ENCODE results near the gene MYO1H.

MYO1H gene

GRCh38 chr12:109302770-109303169, 44.9 kb upstream of the MYO1H start:
- H4K8ac ChIP-seq (ENCODE audit: low read depth, low read length), result no peak overlapping the region
- H4K91ac ChIP-seq (ENCODE audit: low read depth, low read length), result no peak overlapping the region
- no peak for DNase-seq
- H3K4me2 ChIP-seq (ENCODE audit: low read length), result no peak overlapping the region
- H2BK120ac ChIP-seq (ENCODE audit: insufficient read depth, low read length, poor library complexity), result no peak overlapping the region
- no peak overlapping the region for H2AK5ac ChIP-seq (ENCODE audit: low read length)
- H3K4ac ChIP-seq (ENCODE audit: low read depth, low read length), result no peak overlapping the region
- no peaks in the 10 kb centered on the region for H3K9me3 ChIP-seq (ENCODE audit: insufficient read depth, low read depth, low read length)
- no peaks in the 10 kb centered on the region for H3K4me1 ChIP-seq (ENCODE audit: control insufficient read depth in 1 of 2, insufficient read depth in 2 of 2, low read length in 2 of 2)
- no peak overlapping the region for H4K12ac ChIP-seq (ENCODE audit: low read depth, low read length)
- no peak overlapping the region for H3K23ac ChIP-seq (ENCODE audit: low read length)
- H3K9ac ChIP-seq (ENCODE audit: low read length), result no peak overlapping the region
- no peak overlapping the region for H3K14ac ChIP-seq (ENCODE audit: low read length)
- H3K27me3 ChIP-seq (ENCODE audit: insufficient read depth, low read length), result peaks cover 4% of the 10 kb centered on the region
- H3K36me3 ChIP-seq (ENCODE audit: control insufficient read depth in 1 of 2, insufficient read depth in 2 of 2, low read length in 2 of 2), result no peaks in the 10 kb centered on the region
- no CpG with 5 or more reads among the region's 5 CpGs for WGBS (ENCODE audit: extremely low coverage, insufficient coverage, insufficient read length)
- H3K27ac ChIP-seq (ENCODE audit: low read depth, low read length), result no peak overlapping the region
- no peak overlapping the region for H3K4me3 ChIP-seq (ENCODE audit: low read depth, low read length)
- no peak overlapping the region for H2BK5ac ChIP-seq (ENCODE audit: low read depth, low read length, poor library complexity)
- no peaks in the 10 kb centered on the region for H3K79me1 ChIP-seq (ENCODE audit: low read length)
- H2AFZ ChIP-seq (ENCODE audit: insufficient read depth, low read length, poor library complexity), result no peak overlapping the region
- no peak overlapping the region for H2BK12ac ChIP-seq (ENCODE audit: low read length)
- H3K79me2 ChIP-seq (ENCODE audit: control insufficient read depth, insufficient read depth, low read length, poor library complexity), result no peaks in the 10 kb centered on the region
- no peak overlapping the region for H3K18ac ChIP-seq (ENCODE audit: low read length)

DNA sequence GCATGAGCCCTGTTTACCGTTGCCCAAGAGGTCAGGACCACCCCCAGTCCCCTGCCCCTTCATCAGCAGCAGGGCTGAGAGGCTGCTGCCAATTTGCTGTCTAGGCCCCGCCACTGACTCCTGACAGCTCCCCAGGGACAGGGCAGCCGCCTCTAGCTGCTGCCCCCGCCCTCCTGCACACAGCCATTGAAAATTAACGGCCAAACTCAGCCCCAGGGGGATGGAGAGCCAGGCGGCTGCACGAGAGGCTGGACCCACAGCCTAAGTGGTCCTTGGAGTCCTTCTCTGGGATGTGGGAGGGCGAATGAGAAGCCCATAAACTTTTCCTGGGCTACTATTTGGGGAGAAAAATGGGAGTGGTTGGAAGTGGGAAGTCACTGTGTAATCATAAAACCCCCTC, 43.2 kb upstream of the MYO1H start:
- Histone ChIP-seq H3K4me2 (ENCODE audit: low read length) (no peak overlapping the region), H3K27me3 (ENCODE audit: insufficient read depth, low read length) (peaks cover 16% of the 10 kb centered on the region), H3K36me3 (ENCODE audit: control insufficient read depth in 1 of 2, insufficient read depth in 2 of 2, low read length in 2 of 2) (no peaks in the 10 kb centered on the region), H3K4me3 (ENCODE audit: low read depth, low read length) (no peak overlapping the region), H2AFZ (ENCODE audit: insufficient read depth, low read length, poor library complexity) (no peak overlapping the region), H4K8ac (ENCODE audit: low read depth, low read length) (no peak overlapping the region), H3K4me1 (ENCODE audit: control insufficient read depth in 1 of 2, insufficient read depth in 2 of 2, low read length in 2 of 2) (peaks cover under 1 to 2% of the 10 kb centered on the region in 2 experiments), H3K27ac (ENCODE audit: low read depth, low read length) (no peak overlapping the region), H2BK5ac (ENCODE audit: low read depth, low read length, poor library complexity) (no peak overlapping the region), H3K14ac (ENCODE audit: low read length) (no peak overlapping the region), H3K79me2 (ENCODE audit: control insufficient read depth, insufficient read depth, low read length, poor library complexity) (no peaks in the 10 kb centered on the region), H2BK12ac (ENCODE audit: low read length) (no peak overlapping the region), H3K79me1 (ENCODE audit: low read length) (no peaks in the 10 kb centered on the region), H2BK120ac (ENCODE audit: insufficient read depth, low read length, poor library complexity) (no peak overlapping the region), H3K9ac (ENCODE audit: low read length) (no peak overlapping the region), H4K91ac (ENCODE audit: low read depth, low read length) (no peak overlapping the region), H2AK5ac (ENCODE audit: low read length) (no peak overlapping the region), H3K4ac (ENCODE audit: low read depth, low read length) (no peak overlapping the region), H3K9me3 (ENCODE audit: insufficient read depth, low read depth, low read length) (no peaks in the 10 kb centered on the region), H3K18ac (ENCODE audit: low read length) (no peak overlapping the region), H4K12ac (ENCODE audit: low read depth, low read length) (no peak overlapping the region), H3K23ac (ENCODE audit: low read length) (no peak overlapping the region)
- no peak for DNase-seq
- no CpG with 5 or more reads among the region's 8 CpGs for WGBS (ENCODE audit: extremely low coverage, insufficient coverage, insufficient read length)

DNA sequence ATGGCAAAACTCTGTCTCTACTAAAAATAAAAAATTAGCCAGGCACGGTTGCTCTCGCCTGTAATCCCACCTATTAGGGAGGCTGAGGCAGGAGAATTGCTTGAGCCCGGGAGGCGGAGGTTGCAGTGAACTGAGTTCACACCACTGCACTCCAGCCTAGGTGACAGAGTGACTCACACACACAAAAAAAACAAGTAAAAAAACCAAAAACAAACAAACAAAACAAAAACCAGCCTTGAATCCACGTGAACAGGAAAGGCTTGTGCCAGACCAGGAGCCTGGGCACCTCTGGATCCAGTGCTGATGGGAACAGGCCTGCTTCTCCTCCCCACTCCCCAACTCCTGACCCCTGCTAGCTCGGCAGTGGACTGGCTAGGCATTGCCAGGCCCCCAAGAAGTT, 42.2 kb upstream of the MYO1H start:
- Histone ChIP-seq H3K36me3 (ENCODE audit: control insufficient read depth in 1 of 2, insufficient read depth in 2 of 2, low read length in 2 of 2) (no peaks in the 10 kb centered on the region), H3K9ac (ENCODE audit: low read length) (no peak overlapping the region), H3K18ac (ENCODE audit: low read length) (no peak overlapping the region), H3K4ac (ENCODE audit: low read depth, low read length) (no peak overlapping the region), H4K91ac (ENCODE audit: low read depth, low read length) (no peak overlapping the region), H3K14ac (ENCODE audit: low read length) (no peak overlapping the region), H4K8ac (ENCODE audit: low read depth, low read length) (no peak overlapping the region), H3K27ac (ENCODE audit: low read depth, low read length) (no peak overlapping the region), H3K4me2 (ENCODE audit: low read length) (no peak overlapping the region), H2AK5ac (ENCODE audit: low read length) (no peak overlapping the region), H3K79me1 (ENCODE audit: low read length) (no peaks in the 10 kb centered on the region), H3K79me2 (ENCODE audit: control insufficient read depth, insufficient read depth, low read length, poor library complexity) (no peaks in the 10 kb centered on the region), H3K27me3 (ENCODE audit: insufficient read depth, low read length) (peaks cover 27% of the 10 kb centered on the region), H3K23ac (ENCODE audit: low read length) (no peak overlapping the region), H2AFZ (ENCODE audit: insufficient read depth, low read length, poor library complexity) (no peak overlapping the region), H2BK12ac (ENCODE audit: low read length) (no peak overlapping the region), H2BK5ac (ENCODE audit: low read depth, low read length, poor library complexity) (no peak overlapping the region), H3K9me3 (ENCODE audit: insufficient read depth, low read depth, low read length) (no peaks in the 10 kb centered on the region), H3K4me3 (ENCODE audit: low read depth, low read length) (no peak overlapping the region), H2BK120ac (ENCODE audit: insufficient read depth, low read length, poor library complexity) (no peak overlapping the region), H4K12ac (ENCODE audit: low read depth, low read length) (no peak overlapping the region), H3K4me1 (ENCODE audit: control insufficient read depth in 1 of 2, insufficient read depth in 2 of 2, low read length in 2 of 2) (peaks cover 3 to 10% of the 10 kb centered on the region in 2 experiments)
- WGBS (ENCODE audit: extremely low coverage, insufficient coverage, insufficient read length), result no CpG with 5 or more reads among the region's 6 CpGs
- no peak for DNase-seq

DNA sequence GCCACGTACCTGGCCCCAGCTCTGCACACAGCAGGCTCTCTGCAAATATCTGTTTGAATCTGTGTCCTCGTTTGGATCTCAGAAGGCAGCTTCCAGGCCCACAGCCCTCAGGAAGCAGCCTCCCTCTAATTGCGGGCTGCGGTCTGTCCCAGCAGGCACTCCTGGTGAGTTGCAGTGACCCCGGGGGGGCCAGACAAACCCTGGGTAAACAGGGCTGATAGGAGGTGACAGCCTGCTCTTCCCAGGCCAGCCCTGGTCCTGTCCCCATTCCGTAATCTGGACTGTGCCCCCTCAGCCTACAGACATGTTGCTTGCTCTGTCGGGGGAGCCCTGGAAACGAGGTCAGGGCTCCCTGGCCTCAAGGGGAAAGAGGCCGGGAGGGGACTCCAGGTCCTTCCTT, 40.6 kb upstream of the MYO1H start:
- Histone ChIP-seq H3K23ac (ENCODE audit: low read length) (no peak overlapping the region), H3K9me3 (ENCODE audit: insufficient read depth, low read depth, low read length) (no peaks in the 10 kb centered on the region), H3K27ac (ENCODE audit: low read depth, low read length) (no peak overlapping the region), H2BK120ac (ENCODE audit: insufficient read depth, low read length, poor library complexity) (no peak overlapping the region), H2BK5ac (ENCODE audit: low read depth, low read length, poor library complexity) (no peak overlapping the region), H3K4ac (ENCODE audit: low read depth, low read length) (no peak overlapping the region), H3K18ac (ENCODE audit: low read length) (no peak overlapping the region), H3K4me1 (ENCODE audit: control insufficient read depth in 1 of 2, insufficient read depth in 2 of 2, low read length in 2 of 2) (peaks cover 3 to 10% of the 10 kb centered on the region in 2 experiments), H3K36me3 (ENCODE audit: control insufficient read depth in 1 of 2, insufficient read depth in 2 of 2, low read length in 2 of 2) (no peaks in the 10 kb centered on the region), H3K9ac (ENCODE audit: low read length) (no peak overlapping the region), H3K27me3 (ENCODE audit: insufficient read depth, low read length) (peaks cover 35% of the 10 kb centered on the region), H2AFZ (ENCODE audit: insufficient read depth, low read length, poor library complexity) (no peak overlapping the region), H3K14ac (ENCODE audit: low read length) (no peak overlapping the region), H4K91ac (ENCODE audit: low read depth, low read length) (no peak overlapping the region), H4K8ac (ENCODE audit: low read depth, low read length) (no peak overlapping the region), H2BK12ac (ENCODE audit: low read length) (no peak overlapping the region), H3K79me2 (ENCODE audit: control insufficient read depth, insufficient read depth, low read length, poor library complexity) (no peaks in the 10 kb centered on the region), H3K79me1 (ENCODE audit: low read length) (no peaks in the 10 kb centered on the region), H2AK5ac (ENCODE audit: low read length) (no peak overlapping the region), H3K4me2 (ENCODE audit: low read length) (no peak overlapping the region), H4K12ac (ENCODE audit: low read depth, low read length) (no peak overlapping the region), H3K4me3 (ENCODE audit: low read depth, low read length) (no peak overlapping the region)
- no CpG with 5 or more reads among the region's 9 CpGs for WGBS (ENCODE audit: extremely low coverage, insufficient coverage, insufficient read length)
- DNase-seq, result no peak

Measured in trophoblast cell (in vitro differentiated cells and primary cell).